Measurements from ENCODE around the gene ACP3.
A peak's percentile ranks its signal among the peaks of the same experiment; 100 is the strongest.
"Not testable (repeated sequence)": the region's sequence is repeated elsewhere in the genome, so short reads cannot be mapped to it uniquely, and the experiment has no call there.

ACP3 gene

GRCh38 chr3:132376945-132377354 lies 59.7 kb downstream of the ACP3 start:
- not testable (repeated sequence) for DNase-seq

GRCh38 chr3:132378048-132378762 lies 61.0 kb downstream of the ACP3 start:
- DNase-seq = no peak

- no peak for DNase-seq
Observed at GRCh38 chr3:132378846-132379245, 61.6 kb downstream of the ACP3 start.

- no peak for DNase-seq
Observed at GRCh38 chr3:132380920-132381319, 63.7 kb downstream of the ACP3 start.

DNA sequence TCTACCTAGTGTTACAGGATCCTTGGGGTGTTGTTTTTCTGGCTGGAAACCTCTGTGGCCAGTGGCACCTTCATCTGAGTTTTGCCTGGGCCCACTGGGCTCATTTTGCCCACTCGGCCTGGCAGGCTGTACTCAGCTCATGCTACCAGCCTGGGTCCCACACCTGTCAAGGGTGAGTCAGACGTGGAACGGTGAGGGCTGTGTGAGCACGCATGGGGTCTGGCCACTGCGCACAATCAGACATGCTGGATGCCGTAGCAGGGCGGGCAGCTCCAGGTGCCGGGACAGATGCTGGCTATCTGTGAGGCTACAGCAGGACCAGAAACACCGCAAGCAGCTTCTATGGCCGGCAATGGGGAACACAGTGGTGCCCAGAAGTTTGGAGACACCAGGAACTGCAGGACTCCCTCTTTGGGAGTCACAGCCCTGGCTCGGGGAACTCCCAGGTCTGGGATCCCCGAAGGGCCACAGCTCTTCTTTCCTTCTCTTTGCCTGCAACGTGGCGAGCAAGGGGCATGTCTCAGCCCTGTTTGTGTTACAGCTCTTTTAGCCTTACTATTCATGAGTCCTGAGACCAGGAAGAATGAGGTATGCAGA lies 64.2 kb downstream of the ACP3 start:
- DNase-seq = no peak

- DNase-seq = no peak
Observed at GRCh38 chr3:132382267-132382666, 65.1 kb downstream of the ACP3 start.

DNA sequence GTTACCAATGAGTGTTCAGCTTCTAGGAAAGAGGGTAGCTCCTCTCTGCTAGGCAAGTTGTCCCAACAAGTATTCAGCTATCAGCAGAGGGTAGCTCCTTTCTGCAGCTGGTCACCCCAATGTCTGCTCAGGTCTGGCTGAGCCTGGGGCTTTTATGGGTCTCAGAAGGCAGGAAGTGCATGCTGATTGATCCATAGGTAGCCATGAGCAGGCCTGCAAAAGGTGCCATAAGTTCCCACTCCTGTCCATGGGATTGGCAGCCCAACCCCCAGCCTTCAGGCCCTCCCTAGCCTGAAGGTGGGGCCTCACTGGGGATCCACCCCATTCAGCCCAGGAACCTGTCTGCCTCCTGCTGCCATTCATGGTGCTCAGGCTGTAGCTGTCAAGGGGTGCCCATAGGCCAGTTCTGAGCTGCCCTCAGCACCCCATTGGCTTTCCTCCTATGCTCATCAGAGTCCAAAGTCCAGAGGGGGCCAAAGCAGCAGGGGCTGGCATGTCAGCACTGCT lies 65.5 kb downstream of the ACP3 start:
- no peak for DNase-seq

DNA sequence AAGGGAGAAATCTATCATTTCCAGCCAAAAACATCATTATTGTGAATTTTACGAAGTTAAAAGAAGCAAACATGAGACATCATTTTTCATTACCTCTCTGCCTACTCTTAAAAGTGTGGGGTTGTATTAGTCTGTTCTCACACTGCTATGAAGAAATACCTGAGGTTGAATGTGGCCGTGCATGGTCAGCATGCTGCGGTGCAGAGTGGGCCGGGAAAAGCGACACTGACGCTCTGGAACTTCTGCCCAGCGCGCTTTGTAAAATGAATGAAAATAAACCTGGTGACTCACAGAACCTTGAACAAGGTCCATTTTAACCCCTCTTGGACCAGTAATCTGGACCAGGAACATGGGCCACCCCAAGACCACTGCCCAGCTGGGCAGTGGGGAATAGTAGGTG lies 69.1 kb downstream of the ACP3 start:
- DNase-seq = no peak

DNA sequence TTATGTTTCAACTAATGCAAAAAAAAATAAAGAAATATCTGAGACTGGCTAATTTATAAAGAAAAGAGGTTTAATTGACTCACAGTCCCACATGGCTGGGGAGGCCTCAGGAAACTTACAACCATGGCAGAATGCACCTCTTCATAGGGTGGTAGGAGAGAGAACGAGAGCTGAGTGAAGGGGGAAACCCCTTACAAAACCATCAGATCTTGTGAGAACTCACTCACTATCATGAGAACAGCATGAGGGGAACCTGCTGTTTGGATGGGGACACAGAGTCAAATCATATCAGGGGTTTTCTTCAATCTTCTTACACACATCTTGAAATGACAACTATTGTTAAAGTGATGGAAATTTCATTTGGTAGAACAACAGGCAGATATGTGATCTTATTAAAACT lies 75.5 kb downstream of the ACP3 start:
- not testable (repeated sequence) for DNase-seq

- no peak for DNase-seq
Observed at GRCh38 chr3:132394320-132394719, 77.1 kb downstream of the ACP3 start.

DNA sequence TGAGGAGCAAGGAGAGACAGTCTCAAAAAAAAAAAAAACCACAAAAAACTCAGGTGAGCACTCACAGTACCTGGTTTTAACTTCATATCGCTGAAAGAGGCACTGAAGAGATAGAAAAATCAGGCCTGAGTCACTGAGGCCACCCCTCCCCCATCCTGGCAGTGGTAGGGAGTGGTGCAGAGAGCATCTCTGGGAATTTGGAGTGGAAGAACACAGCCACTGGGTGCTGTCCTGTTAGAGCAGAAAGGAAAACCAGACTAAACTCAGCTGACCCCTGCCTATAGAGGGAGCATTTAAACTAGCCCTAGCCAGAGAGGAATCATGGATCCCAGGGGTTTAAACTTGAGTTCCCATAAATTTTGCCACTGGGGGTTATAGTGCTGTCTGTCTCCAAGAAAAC lies 77.9 kb downstream of the ACP3 start:
- DNase-seq = no peak

DNA sequence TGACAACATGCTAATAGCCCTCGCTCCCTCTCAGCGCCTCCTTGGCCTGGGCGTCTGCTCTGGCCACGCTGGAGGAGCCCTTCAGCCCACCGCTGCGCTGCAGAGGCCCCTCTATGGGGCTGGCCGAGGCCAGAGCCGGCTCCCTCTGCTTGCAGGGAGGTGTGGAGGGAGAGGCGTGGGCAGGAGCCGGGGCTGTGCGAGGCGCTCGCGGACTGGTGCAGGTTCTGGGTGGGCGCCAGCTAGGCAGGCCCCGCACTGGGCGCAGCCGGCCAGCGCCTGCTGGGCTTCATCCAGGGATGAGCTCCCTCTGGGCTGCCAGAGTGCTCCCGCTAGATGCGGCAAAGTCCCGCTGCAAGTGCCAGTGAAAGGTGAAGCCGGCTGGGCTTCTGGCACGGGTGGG lies 79.0 kb downstream of the ACP3 start:
- no peak for DNase-seq

- not testable (repeated sequence) for DNase-seq
Observed at GRCh38 chr3:132396776-132397175, 79.6 kb downstream of the ACP3 start.

DNA sequence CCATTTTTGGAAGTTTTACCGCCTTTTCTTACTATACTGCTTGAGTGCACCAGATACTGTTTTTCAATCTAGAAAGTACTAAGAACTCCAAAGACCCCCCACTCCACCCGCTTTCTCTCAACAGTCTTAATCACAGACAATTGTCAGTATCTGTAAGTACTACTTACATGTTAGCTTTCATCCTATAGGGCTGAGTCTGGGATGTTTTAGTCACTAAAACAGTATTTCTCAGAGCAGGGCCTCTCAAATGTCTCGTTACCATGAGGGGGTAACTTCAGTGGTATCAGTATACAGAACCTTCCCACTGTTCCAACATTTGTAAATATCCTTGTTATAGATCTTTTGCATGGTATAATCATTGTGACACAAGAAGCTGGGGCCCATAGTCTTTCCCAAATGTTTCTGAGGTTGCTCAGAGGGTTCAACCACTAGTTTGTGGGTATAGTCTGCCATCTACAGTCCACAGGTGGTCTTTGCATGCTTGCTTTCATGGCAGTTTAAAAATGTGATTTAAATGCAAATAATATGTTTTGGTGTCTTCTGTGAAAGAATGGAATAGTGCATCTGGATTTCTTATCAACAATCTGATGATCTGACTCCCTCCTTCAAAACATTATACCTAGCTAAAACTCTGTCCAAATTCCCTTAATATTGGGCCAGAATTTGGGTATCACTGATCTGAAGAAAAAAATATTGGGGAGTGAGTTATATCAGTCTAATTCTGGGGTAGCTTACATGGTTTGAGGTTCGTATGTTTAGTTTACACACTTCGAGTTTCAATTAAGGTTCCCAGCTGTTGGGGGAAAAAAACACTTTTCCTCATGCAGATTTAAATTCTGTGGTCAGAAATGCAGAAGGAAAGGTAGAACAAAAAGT lies 82.1 kb downstream of the ACP3 start:
- DNase-seq = peak; percentile 41

DNA sequence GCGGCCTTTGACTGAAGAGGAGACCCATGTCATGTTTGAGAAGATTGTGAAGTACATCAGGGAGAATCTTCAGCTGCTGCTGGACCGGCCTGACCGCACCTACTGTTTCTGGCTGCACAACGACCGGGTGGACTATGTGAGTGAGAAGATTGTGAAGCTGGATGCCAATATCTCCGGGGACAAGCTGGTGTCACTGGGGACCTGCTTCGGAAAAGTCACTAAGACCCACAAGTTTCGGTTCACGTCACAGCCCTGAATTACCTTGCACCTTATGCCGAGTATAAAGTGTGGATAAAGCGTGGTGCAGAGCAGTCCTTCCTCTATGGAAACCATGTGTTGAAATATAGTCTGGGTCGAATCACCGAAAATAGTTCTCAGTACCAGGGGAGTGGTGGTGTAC lies 84.0 kb downstream of the ACP3 start:
- no peak for DNase-seq

GRCh38 chr3:132404276-132404675 lies 87.1 kb downstream of the ACP3 start:
- no peak for DNase-seq

- no peak for DNase-seq
Observed at GRCh38 chr3:132405188-132405587, 88.0 kb downstream of the ACP3 start.

- no peak for DNase-seq
Observed at GRCh38 chr3:132405609-132406299, 88.5 kb downstream of the ACP3 start.

- no peak for DNase-seq
Observed at GRCh38 chr3:132406587-132406986, 89.4 kb downstream of the ACP3 start.

DNA sequence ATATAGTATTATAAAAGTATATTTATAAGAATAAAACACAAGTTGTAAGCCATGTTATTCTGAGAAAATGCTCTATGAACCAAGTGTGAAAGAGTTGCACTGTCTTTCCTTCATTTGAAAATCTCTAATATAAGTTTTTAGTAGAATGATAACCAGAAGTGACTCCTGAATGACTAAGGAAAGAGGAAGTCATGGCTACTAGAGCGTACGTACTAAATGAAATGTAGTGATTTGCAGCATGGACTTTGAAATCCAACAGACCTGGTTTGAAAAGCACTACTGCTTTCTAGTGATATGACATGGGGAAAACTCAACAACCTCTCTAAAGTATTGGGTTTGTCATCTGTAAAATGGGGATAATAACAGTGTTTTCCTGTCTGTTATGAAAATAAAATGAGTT lies 89.8 kb downstream of the ACP3 start:
- no peak for DNase-seq
